ENCODE data around the gene SLC22A4.

DNA sequence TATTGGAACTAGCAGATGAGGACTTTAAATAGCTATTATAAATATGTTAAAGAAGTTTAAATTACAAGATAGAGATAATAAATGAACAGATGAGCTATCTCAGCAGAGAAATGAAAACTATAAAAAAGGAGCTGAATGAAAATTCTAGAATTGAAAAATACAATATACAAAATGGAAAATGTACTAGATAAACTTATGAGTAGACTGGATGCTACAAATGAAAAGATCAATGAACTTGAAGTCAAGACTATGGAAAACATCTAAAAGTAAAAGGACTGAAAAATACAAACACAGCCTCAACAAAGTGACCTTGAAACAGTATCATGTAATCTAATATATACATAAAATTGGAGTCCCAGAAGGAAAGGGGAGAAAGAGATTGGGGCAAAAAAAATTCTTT is 47.4 kb upstream of the SLC22A4 start:
- TF ChIP-seq CTCF (IDR thresholded peaks at IDR 0.05) (no peak), POLR2A (IDR thresholded peaks at IDR 0.05) (no peak)
